PC-9 (cell line): ENCODE data around the gene FOXN3. TPM values are rescaled to one million over a fixed set of nuclear protein-coding genes. Genes with fewer than 3 reads are reported as not detected.

Experiments used
- BruUV-seq: library from RNA; stranded (reverse); fragments of 400-500 nt; replicated peaks from 2 replicates; lab custom pipeline; 2021; lab: Mats Ljungman, UMichigan
- CTCF ChIA-PET: fragments of 300-600 bp; sonication (Branson Sonifier 250); formaldehyde crosslinking; loops from one replicate; lab custom pipeline; 2022; ENCODE audit warnings: antibody characterized with exemption; lab: Charles Lee
- POLR2A ChIA-PET: fragments of 300-600 bp; sonication (Branson Sonifier 250); formaldehyde crosslinking; loops from one replicate; lab custom pipeline; 2022; ENCODE audit warnings: antibody characterized with exemption; ENCODE audit not compliant: unreplicated experiment; lab: Charles Lee
- DNase-seq, 2 experiments: peaks; one replicate each; pipeline versions ENCODE4 v3.0.0 to v3.0.0-alpha.2; 2015 to 2022; ENCODE audit warnings: mixed read lengths in 1 of 2
- H2AFZ ChIP-seq: fragments of 200-600 bp; sonication (generic); 2 replicates; pipeline ENCODE4 v1.8.1; 2017; ENCODE audit warnings: antibody characterized with exemption
- H3F3A ChIP-seq: fragments of 200-600 bp; sonication (generic); 2 replicates; pipeline ENCODE4 v1.8.1; 2017; ENCODE audit warnings: antibody characterized with exemption, mild to moderate bottlenecking, low read depth; ENCODE audit not compliant: insufficient read depth
- H3K27ac ChIP-seq: fragments of 200-600 bp; sonication (generic); 2 replicates; pipeline ENCODE4 v1.6.1; 2016; ENCODE audit warnings: mixed run types
- H3K27me3 ChIP-seq: fragments of 200-600 bp; sonication (generic); 2 replicates; pipeline ENCODE4 v1.6.1; 2016; ENCODE audit warnings: low read depth, mixed run types; ENCODE audit not compliant: insufficient read depth
- H3K36me3 ChIP-seq: fragments of 200-600 bp; sonication (generic); 2 replicates; pipeline ENCODE4 v1.6.1; 2016; ENCODE audit warnings: low read depth, mixed run types
- H3K4me1 ChIP-seq: fragments of 200-600 bp; sonication (generic); replicated peaks from 2 replicates; pipeline ENCODE4 v1.6.1; 2016; ENCODE audit warnings: mixed run types; ENCODE audit not compliant: insufficient read depth
- H3K4me2 ChIP-seq: fragments of 200-600 bp; sonication (generic); 2 replicates; pipeline ENCODE4 v1.6.1; 2017; ENCODE audit warnings: mixed run types
- H3K4me3 ChIP-seq: fragments of 200-600 bp; sonication (generic); 2 replicates; pipeline ENCODE4 v1.6.1; 2016; ENCODE audit warnings: mixed run types
- H3K79me2 ChIP-seq: fragments of 200-600 bp; sonication (generic); 2 replicates; pipeline ENCODE4 v1.6.1; 2017; ENCODE audit warnings: low read depth, mixed run types
- H3K9me2 ChIP-seq: fragments of 200-600 bp; sonication (generic); 2 replicates; pipeline ENCODE4 v1.8.1; 2017; ENCODE audit warnings: mild to moderate bottlenecking; ENCODE audit not compliant: insufficient read depth
- H3K9me3 ChIP-seq: fragments of 200-600 bp; sonication (generic); 2 replicates; pipeline ENCODE4 v1.8.1; 2016; ENCODE audit warnings: low read depth; ENCODE audit not compliant: insufficient read depth
- H4K20me1 ChIP-seq: fragments of 200-600 bp; sonication (generic); 2 replicates; pipeline ENCODE4 v1.8.1; 2017; ENCODE audit not compliant: insufficient read depth
- EZH2 ChIP-seq: fragments of 200-600 bp; sonication (generic); IDR thresholded peaks from 2 replicates; pipeline ENCODE4 v1.8.0; 2017; ENCODE audit warnings: antibody characterized with exemption, low read depth
- intact Hi-C: fragments of 100-400 bp; cut with micrococcal nuclease; formaldehyde crosslinking; loops from one replicate; pipeline ENCODE4 v1.10.0; 2022; ENCODE audit not compliant: unreplicated experiment
- total RNA-seq: library from RNA; stranded (reverse); gene quantifications from 2 replicates; pipeline ENCODE4 v1.2.3, GENCODE V29; 2021
- TF ChIP-seq, protein P1 (sequence below): fragments of 200-600 bp; sonication (generic); conservative IDR thresholded peaks from 2 replicates; pipeline ENCODE4 v1.6.1; 2017; ENCODE audit warnings: mixed run types, antibody characterized with exemption, mild to moderate bottlenecking, moderate library complexity

Gene FOXN3
- total RNA-seq, 1 experiment from 2014 or later, result 4.2 TPM

DNA sequence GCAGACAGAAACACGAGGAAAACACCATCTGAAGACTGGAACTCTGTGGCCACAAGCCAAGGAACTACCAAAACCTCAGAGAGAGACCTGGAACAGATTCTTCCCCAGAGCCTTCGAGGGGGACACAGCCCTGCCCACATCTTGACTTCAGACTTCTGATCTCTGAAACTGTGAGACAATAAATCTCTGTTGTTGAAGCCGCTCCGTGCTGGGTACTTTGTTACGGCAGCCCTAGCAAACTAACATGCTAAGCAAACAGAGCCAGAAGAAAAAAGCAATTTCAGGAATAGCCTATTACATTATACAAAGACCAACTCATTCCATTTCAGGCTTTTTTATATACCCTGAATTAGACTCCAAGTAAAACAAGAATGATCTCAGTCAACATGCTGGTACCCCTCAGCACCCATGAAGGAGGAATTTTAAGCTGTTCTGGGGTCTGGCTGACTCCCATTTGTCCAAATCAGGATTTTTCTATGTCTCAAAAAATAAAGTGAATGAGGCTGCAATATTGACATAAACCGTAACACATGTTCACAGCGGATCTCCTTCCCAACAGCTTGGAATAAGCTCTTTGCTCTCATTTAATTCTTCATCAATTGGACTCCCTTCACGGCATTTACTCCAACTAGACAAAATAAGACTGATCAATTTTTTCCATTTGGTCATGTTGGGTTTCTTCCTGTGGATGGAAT, 190.1 kb downstream of the FOXN3 start:
- intact Hi-C loops, result no loop called here
- Histone ChIP-seq H4K20me1 (no peaks in the 10 kb centered on the region), H3K9me2 (no peaks in the 10 kb centered on the region), H3K79me2 (no peaks in the 10 kb centered on the region), H3K27me3 (peaks cover 70% of the 10 kb centered on the region), H3K4me1 (no peaks in the 10 kb centered on the region), H2AFZ (no peak overlapping the region), H3K4me3 (no peak overlapping the region), H3K9me3 (no peaks in the 10 kb centered on the region), H3F3A (no peaks in the 10 kb centered on the region), H3K27ac (no peak overlapping the region), H3K36me3 (no peaks in the 10 kb centered on the region), H3K4me2 (no peak overlapping the region)
- CTCF ChIA-PET, result no interaction called here
- no peak for TF ChIP-seq EZH2
- TF ChIP-seq, protein P1, sequence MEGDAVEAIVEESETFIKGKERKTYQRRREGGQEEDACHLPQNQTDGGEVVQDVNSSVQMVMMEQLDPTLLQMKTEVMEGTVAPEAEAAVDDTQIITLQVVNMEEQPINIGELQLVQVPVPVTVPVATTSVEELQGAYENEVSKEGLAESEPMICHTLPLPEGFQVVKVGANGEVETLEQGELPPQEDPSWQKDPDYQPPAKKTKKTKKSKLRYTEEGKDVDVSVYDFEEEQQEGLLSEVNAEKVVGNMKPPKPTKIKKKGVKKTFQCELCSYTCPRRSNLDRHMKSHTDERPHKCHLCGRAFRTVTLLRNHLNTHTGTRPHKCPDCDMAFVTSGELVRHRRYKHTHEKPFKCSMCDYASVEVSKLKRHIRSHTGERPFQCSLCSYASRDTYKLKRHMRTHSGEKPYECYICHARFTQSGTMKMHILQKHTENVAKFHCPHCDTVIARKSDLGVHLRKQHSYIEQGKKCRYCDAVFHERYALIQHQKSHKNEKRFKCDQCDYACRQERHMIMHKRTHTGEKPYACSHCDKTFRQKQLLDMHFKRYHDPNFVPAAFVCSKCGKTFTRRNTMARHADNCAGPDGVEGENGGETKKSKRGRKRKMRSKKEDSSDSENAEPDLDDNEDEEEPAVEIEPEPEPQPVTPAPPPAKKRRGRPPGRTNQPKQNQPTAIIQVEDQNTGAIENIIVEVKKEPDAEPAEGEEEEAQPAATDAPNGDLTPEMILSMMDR, result no peak
- no TSS peak for BruUV-seq
- no peak for DNase-seq
- POLR2A ChIA-PET, result no interaction called here

DNA sequence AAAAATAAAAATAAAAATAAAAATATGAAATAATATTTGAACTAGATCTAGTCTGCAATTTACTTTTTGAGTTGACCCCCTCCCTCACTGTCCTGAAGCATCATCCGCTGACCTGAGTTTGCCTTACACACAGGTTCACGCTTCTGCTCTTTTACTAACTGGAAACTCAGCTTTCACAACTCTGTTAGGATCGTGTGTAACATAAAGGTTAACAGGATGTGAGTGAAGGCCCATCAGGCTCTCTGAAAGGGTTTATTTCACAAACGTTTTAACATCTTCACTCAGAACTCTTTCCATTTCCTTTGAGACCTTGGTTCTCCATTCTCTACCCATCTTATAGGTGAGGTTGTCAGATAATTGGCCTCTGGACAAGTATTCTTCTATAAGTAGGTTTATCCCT, 191.4 kb downstream of the FOXN3 start:
- intact Hi-C loops, result no loop called here
- no TSS peak for BruUV-seq
- CTCF ChIA-PET, result no interaction called here

DNA sequence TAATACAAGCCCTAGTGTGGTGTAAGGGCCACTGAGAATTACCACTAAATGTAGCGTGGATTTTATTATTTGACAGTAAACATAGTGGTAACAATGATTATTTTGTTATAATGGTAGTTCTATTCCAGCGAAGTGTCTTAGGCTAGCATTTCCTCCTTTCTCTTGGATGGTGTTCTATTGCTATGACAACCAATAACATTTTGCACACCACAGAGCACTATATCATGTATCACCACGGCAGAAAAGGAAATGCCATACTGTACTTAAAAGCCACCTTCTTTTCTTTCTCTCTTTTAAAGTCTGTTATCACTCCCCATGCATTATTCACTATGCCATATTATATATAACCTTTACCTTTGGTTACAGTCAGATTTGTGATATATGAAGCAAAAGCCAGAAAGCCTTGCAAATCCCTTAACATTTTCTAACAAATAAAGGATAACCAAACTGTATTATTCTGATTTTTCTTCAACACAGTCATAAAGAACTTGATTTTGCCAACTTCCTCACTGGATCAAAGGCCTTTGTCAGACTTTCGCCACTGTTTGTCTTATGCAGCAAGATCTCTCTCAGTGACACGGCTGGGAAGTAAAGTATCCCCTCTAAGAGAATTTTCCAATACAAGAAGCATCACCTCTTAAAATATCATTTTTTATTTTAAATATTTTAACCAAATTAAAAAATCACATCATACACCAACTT, 195.8 kb downstream of the FOXN3 start:
- H3K27ac ChIP-seq, result no peak overlapping the region
- H3K4me1 ChIP-seq, result no peaks in the 10 kb centered on the region
- CTCF ChIA-PET, result no interaction called here
- no peak overlapping the region for H3K4me3 ChIP-seq
- no peak overlapping the region for H2AFZ ChIP-seq
- no peaks in the 10 kb centered on the region for H3K36me3 ChIP-seq
- no peaks in the 10 kb centered on the region for H4K20me1 ChIP-seq
- no peak overlapping the region for H3K4me2 ChIP-seq
- no peaks in the 10 kb centered on the region for H3K9me3 ChIP-seq
- H3K79me2 ChIP-seq, result no peaks in the 10 kb centered on the region
- peaks cover 68% of the 10 kb centered on the region; the same call in 1 of the 2 replicates for H3K27me3 ChIP-seq
- H3F3A ChIP-seq, result no peaks in the 10 kb centered on the region
- TF ChIP-seq, protein P1, result no peak
- TF ChIP-seq EZH2, result no peak
- no TSS peak for BruUV-seq
- POLR2A ChIA-PET, result no interaction called here
- DNase-seq, result no peak
- intact Hi-C loops, result no loop called here
- no peaks in the 10 kb centered on the region for H3K9me2 ChIP-seq

More for the DNA sequence above, 191.4 kb downstream of the FOXN3 start:
- no peaks in the 10 kb centered on the region for H3K9me3 ChIP-seq
- no peaks in the 10 kb centered on the region for H3K9me2 ChIP-seq
- H3K27ac ChIP-seq, result no peak overlapping the region
- no peak overlapping the region for H3K4me2 ChIP-seq
- DNase-seq, result no peak
- H3K36me3 ChIP-seq, result no peaks in the 10 kb centered on the region
- POLR2A ChIA-PET, result no interaction called here
- no peak overlapping the region for H2AFZ ChIP-seq
- H3K79me2 ChIP-seq, result no peaks in the 10 kb centered on the region
- H3K4me1 ChIP-seq, result no peaks in the 10 kb centered on the region
- H3F3A ChIP-seq, result no peaks in the 10 kb centered on the region
- H3K4me3 ChIP-seq, result no peak overlapping the region
- TF ChIP-seq EZH2, result no peak
- TF ChIP-seq, protein P1, result no peak
- no peaks in the 10 kb centered on the region for H4K20me1 ChIP-seq
- H3K27me3 ChIP-seq, result peaks cover 69% of the 10 kb centered on the region
